ENCODE results near the gene DGKK.

DNA sequence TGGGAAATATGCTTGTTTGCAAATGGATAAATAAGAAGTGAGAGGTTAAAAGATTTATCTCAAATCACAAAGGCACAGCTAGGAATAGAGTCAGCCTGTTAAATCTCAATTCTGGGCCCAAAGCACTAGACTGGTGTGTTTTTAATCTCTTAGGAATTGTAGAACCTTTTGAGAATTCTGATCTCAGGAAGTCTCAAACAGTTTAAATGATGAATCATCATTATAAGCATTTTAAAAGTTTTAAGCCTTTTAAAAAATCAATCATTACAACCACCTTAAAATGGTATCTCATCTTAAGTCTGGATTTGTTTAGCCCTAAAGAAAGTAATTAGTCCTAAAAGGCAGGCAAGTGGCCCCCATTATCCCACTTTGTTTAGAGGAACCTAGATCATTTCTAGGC, 17.8 kb downstream of the DGKK start:
- TF ChIP-seq, protein P1, sequence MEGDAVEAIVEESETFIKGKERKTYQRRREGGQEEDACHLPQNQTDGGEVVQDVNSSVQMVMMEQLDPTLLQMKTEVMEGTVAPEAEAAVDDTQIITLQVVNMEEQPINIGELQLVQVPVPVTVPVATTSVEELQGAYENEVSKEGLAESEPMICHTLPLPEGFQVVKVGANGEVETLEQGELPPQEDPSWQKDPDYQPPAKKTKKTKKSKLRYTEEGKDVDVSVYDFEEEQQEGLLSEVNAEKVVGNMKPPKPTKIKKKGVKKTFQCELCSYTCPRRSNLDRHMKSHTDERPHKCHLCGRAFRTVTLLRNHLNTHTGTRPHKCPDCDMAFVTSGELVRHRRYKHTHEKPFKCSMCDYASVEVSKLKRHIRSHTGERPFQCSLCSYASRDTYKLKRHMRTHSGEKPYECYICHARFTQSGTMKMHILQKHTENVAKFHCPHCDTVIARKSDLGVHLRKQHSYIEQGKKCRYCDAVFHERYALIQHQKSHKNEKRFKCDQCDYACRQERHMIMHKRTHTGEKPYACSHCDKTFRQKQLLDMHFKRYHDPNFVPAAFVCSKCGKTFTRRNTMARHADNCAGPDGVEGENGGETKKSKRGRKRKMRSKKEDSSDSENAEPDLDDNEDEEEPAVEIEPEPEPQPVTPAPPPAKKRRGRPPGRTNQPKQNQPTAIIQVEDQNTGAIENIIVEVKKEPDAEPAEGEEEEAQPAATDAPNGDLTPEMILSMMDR (optimal IDR thresholded peaks at IDR 0.05 in 1 of 3, IDR thresholded peaks at IDR 0.05 in 1 of 3, conservative IDR thresholded peaks at IDR 0.05 in 1 of 3; ENCODE audit: extremely low read depth in 1 of 3, insufficient read depth in 2 of 3, low read length in 3 of 3), result no peak
- no peak for TF ChIP-seq EZH2 (IDR thresholded peaks at IDR 0.05; ENCODE audit: low read length)
